Fibroblast of pulmonary artery (primary cell): Measurements from ENCODE around the gene TNFRSF9.

ENCODE experiments used
- DNase-seq: peaks from one replicate; pipeline ENCODE4 v3.0.0-alpha.2; 2010; ENCODE audit warnings: low read depth
- H3K4me3 ChIP-seq: replicated peaks from 2 replicates; pipeline ENCODE4 v1.5.1; 2011; ENCODE audit warnings: low read depth, mild to moderate bottlenecking, control low read depth, low read length, moderate library complexity
- TF ChIP-seq, protein P1 (sequence below): IDR thresholded peaks from 2 replicates; pipeline ENCODE4 v1.5.1; 2011; ENCODE audit warnings: mild to moderate bottlenecking, control low read depth, low read length, inconsistent platforms; ENCODE audit errors: missing control alignments

Gene TNFRSF9

DNA sequence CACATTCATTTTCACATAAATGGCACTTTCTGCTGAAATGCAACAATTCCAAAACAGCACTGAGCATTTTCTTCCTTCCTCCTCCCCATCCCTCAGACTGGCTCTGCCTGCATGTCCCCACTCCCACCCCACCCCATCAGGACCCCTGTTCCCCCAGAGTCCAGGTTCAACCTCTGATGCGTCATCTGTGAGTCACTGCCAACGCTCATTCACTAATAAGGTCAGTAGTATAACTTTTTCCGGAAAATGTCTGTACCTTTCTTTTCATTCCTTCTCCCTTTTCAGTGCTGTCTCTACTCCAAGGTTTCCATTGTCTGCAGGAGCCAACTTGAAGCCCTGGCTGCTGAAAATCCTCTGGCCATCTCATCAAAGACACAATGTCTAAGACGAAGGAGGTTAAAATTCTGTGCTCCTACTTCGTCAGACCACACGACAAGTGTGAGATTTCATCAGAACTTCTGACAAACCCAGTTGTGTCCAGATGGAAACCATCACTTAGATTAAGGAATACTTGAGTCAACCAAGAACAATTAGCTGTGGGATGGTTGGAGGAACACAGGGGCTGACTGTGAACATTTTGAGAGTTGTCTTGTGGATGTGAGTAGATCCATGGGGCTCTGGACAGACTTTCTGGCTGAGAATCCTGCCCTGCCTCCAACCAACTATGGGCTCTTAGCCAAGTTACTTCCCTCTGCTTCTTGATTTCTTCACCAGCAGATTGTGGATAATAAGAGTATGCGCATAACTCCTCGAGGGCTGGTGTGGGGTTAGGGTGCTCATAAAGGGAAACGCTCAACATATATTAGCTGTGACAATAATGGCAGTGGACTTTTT is 52.2 kb downstream of the TNFRSF9 start:
- DNase-seq, result peak; percentile 93
- H3K4me3 ChIP-seq, result no peak overlapping the region
- TF ChIP-seq, protein P1, sequence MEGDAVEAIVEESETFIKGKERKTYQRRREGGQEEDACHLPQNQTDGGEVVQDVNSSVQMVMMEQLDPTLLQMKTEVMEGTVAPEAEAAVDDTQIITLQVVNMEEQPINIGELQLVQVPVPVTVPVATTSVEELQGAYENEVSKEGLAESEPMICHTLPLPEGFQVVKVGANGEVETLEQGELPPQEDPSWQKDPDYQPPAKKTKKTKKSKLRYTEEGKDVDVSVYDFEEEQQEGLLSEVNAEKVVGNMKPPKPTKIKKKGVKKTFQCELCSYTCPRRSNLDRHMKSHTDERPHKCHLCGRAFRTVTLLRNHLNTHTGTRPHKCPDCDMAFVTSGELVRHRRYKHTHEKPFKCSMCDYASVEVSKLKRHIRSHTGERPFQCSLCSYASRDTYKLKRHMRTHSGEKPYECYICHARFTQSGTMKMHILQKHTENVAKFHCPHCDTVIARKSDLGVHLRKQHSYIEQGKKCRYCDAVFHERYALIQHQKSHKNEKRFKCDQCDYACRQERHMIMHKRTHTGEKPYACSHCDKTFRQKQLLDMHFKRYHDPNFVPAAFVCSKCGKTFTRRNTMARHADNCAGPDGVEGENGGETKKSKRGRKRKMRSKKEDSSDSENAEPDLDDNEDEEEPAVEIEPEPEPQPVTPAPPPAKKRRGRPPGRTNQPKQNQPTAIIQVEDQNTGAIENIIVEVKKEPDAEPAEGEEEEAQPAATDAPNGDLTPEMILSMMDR, result no peak

DNA sequence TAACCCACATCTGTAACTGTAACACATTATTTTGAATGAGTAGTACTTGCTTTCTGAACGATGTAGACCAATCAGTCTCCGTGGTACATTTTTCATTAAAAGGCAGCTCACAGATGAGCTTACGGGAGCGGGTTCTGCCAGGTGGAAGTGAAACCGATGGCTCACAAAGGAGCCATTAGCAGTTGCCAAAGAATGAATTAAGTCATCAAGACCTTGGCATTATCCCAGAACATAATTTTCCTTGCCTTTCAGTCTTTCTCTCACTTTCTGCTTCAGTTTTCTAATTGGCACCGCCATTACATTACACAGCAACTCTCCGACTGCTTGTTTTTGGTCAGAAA is 54.3 kb downstream of the TNFRSF9 start:
- H3K4me3 ChIP-seq, result no peak overlapping the region
- TF ChIP-seq, protein P1, result no peak
- peak; percentile 19 for DNase-seq

DNA sequence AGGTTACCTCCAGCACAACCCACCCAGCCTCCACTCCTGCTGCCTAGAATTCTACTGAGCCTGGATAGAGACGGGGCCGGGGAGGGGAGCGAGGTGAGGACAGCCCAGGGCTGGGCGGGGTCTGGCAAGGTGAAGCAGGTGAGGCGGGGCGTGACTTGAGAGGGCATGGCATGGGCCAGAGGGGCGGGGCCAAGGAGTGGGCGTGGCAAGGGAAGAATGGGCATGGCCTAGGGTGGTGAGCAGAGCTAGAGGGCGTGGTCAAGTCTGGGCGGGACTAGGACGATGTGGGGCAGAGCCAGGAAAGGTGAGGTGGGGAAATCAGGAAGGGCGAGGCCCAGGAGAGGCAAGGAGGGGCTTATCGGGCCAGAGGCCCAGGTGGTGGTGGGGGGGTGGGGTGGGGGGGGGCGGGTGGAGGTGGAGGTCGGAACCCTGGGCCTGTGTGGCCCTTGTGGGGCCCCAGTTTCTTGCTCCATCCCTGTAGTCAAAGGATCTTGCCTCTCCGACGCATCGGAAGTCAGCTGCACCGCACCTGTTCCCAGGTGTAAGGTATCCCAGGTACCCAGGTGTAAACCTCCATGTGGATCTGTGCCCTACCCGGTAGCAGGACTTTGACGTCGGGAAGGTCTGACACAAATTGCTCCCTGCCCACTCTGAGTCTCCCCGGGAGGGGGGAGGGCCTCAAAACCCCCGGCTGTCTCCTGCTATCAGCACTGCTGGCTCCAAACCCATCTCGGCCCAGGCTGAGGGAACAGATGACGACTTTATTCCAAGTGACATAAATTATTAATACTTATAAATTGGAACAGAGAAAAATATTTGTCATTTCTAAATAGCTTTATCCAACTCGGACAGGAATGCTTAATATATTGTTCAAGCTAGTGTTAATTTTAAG is 54.9 kb downstream of the TNFRSF9 start:
- DNase-seq, result no peak
- no peak overlapping the region for H3K4me3 ChIP-seq
- TF ChIP-seq, protein P1, result no peak

DNA sequence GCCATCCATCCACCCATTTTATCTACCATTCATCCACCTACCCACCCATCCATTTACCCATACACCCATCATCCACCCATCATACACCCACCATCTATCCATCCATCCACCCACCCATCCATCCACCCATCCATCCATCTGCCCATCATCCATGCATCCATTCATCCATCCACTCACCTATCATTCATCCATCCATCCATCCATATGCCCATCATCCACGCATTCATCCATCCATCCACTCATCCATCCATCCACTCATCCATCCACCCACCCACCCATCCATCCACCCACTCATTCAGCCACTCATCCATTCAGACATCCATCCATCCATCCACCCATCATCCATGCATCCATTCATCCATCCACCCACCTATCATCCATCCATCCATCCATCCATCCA is 55.9 kb downstream of the TNFRSF9 start:
- TF ChIP-seq, protein P1, result no peak
- no peak overlapping the region for H3K4me3 ChIP-seq

DNA sequence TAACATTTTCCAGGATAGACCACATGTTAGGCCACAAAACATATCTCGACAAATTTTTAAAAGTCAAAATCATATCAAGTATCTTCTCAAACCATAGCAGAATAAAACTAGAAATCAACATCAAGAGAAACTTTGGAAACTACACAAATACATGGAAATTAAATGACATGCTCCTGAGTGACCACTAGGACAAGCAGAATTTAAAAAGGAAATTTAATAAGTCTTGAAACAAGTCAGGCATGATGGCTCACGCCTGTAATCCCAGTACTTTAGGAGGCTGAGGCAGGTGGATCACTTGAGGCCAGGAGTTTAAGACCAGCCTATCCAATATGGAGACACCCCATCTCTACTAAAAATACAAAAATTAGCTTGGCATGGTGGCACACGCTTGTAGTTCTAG is 61.4 kb downstream of the TNFRSF9 start:
- TF ChIP-seq, protein P1, result no peak
- DNase-seq, result no peak
- H3K4me3 ChIP-seq, result no peak overlapping the region

More for the DNA sequence above, 55.9 kb downstream of the TNFRSF9 start:
- DNase-seq, result no peak

DNA sequence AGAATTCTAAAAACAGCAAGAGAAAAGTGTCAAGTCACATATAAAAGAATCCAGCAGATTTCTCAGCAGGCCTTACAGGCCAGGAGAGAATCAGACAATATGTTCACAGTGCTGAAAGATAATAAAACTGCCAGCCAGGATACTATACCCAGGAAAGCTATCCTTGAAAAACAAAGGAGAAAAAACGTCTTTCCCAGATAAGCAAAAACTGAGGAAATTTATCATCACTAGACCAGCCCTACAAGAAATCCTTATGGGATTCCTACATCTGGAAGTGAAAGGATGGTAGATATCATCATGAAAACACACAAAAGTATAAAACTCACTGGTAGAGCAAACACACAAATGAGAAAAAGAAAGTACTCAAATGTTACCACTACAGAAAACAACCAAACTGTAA is 62.6 kb downstream of the TNFRSF9 start:
- TF ChIP-seq, protein P1, result no peak
- no peak for DNase-seq
- H3K4me3 ChIP-seq, result no peak overlapping the region
